Esophagus squamous epithelium (tissue), 5 donors: ENCODE results near the gene WHRN. TPM values are rescaled to one million over a fixed set of nuclear protein-coding genes. Genes with fewer than 3 reads are reported as not detected.

Source experiments
- DNase-seq: peaks from one replicate; lab custom pipeline; 2025; lab: John Stamatoyannopoulos, UW
- H3K27ac ChIP-seq, 4 donors: fragments of 200-600 bp; sonication (generic); one replicate each; pipeline ENCODE4 v1.5.1; 2016 to 2019; ENCODE audit warnings: mild to moderate bottlenecking in 1 of 4
- H3K27me3 ChIP-seq, 4 donors: fragments of 200-600 bp; sonication (generic); 1 replicate in 3 of 4; 2 replicates in 1 of 4; pipeline versions ENCODE4 v1.5.1 to v1.6.0; 2017 to 2021; ENCODE audit warnings: antibody characterized with exemption in 1 of 4
- H3K36me3 ChIP-seq, 3 donors: fragments of 200-600 bp; sonication (generic); one replicate each; pipeline ENCODE4 v1.5.1; 2016 to 2019
- H3K4me1 ChIP-seq, 3 donors: fragments of 200-600 bp; sonication (generic); one replicate each; pipeline ENCODE4 v1.5.1; 2017 to 2019
- H3K4me3 ChIP-seq, 4 donors: fragments of 200-600 bp; sonication (generic); 1 replicate in 3 of 4; 2 replicates in 1 of 4; pipeline ENCODE4 v1.5.1; 2016 to 2019; ENCODE audit warnings: mild to moderate bottlenecking in 2 of 4, moderate library complexity in 1 of 4
- H3K9me3 ChIP-seq, 3 donors: fragments of 200-600 bp; sonication (generic); one replicate each; pipeline ENCODE4 v1.5.1; 2016 to 2019
- CTCF ChIP-seq, 6 experiments: fragments of 450-650 bp in 4 of 6; fragments of 200-600 bp in 2 of 6; sonication (generic) in 2 of 6; IDR thresholded peaks; one replicate each; pipeline ENCODE4 v1.5.1; 2016 to 2019; ENCODE audit warnings: antibody characterized with exemption in 6 of 6, mild to moderate bottlenecking in 4 of 6, moderate library complexity in 4 of 6
- POLR2A ChIP-seq, 4 donors: fragments of 450-650 bp; IDR thresholded peaks; one replicate each; pipeline ENCODE4 v1.6.1; 2017; ENCODE audit warnings: antibody characterized with exemption in 4 of 4, mild to moderate bottlenecking in 4 of 4, moderate library complexity in 3 of 4
- WGBS, 2 donors: methylation state at CpG; one replicate each; pipeline ENCODE4 v1.1.5; 2018; 5-methylcytosine and 5-hydroxymethylcytosine counted together
- intact Hi-C: fragments of 100-400 bp; cut with DNase I; formaldehyde crosslinking; loops from one replicate; pipeline ENCODE4 v1.15.0; 2022
- total RNA-seq, 4 donors: library from RNA; depleted of rRNA; stranded (reverse); fragments of >200 nt; gene quantifications; one replicate each; pipeline ENCODE4 v1.1.0, GENCODE V29; 2016
- donor health status: DM: yes; HTN: yes; CAD: no.

Gene WHRN
- total RNA-seq, 4 donors from 2014 or later, result 2.9 to 6.1 (median 3.4) TPM

GRCh38 chr9:114432323-114433067, 72.8 kb downstream of the WHRN start:
- WGBS, 2 donors, result 63 to 83% methylated on average over 4 to 6 of the region's 6 CpGs
- no peaks in the 10 kb centered on the region for H3K9me3 ChIP-seq
- no peaks in the 10 kb centered on the region for H3K27me3 ChIP-seq
- no peak overlapping the region for H3K4me3 ChIP-seq
- H3K4me1 ChIP-seq, result no peaks in the 10 kb centered on the region
- intact Hi-C loops, result no loop called here
- H3K27ac ChIP-seq, result no peak overlapping the region
- TF ChIP-seq CTCF (IDR thresholded peaks at IDR 0.05) (no peak), POLR2A (IDR thresholded peaks at IDR 0.05) (no peak)
- no peak for DNase-seq
- no peaks in the 10 kb centered on the region for H3K36me3 ChIP-seq

GRCh38 chr9:114431770-114432169, 73.5 kb downstream of the WHRN start:
- Histone ChIP-seq H3K27ac (no peak overlapping the region), H3K27me3 (no peaks in the 10 kb centered on the region), H3K36me3 (no peaks in the 10 kb centered on the region), H3K4me1 (no peaks in the 10 kb centered on the region), H3K9me3 (no peaks in the 10 kb centered on the region), H3K4me3 (no peak overlapping the region)
- 83 to 89% methylated on average over 3 to 6 of the region's 6 CpGs for WGBS, 2 donors
- no peak for TF ChIP-seq POLR2A (IDR thresholded peaks at IDR 0.05)
- TF ChIP-seq CTCF (IDR thresholded peaks at IDR 0.05), result no peak
- no peak for DNase-seq
- intact Hi-C loops, result no loop called here

- Histone ChIP-seq H3K9me3 (no peaks in the 10 kb centered on the region), H3K4me1 (no peaks in the 10 kb centered on the region), H3K36me3 (no peaks in the 10 kb centered on the region), H3K27me3 (no peaks in the 10 kb centered on the region), H3K4me3 (no peak overlapping the region), H3K27ac (no peak overlapping the region)
- DNase-seq, result no peak
- 93% methylated on average over 4 of the region's 4 CpGs; no CpG with 5 or more reads in 1 of the 2 donors for WGBS, 2 donors
- TF ChIP-seq POLR2A (IDR thresholded peaks at IDR 0.05) (no peak), CTCF (IDR thresholded peaks at IDR 0.05) (no peak)
- intact Hi-C loops, result no loop called here
These were observed 74.3 kb downstream of the WHRN start for GRCh38 chr9:114431003-114431402.

- no peak for TF ChIP-seq POLR2A (IDR thresholded peaks at IDR 0.05)
- TF ChIP-seq CTCF (IDR thresholded peaks at IDR 0.05), result no peak
- H3K4me1 ChIP-seq, result no peaks in the 10 kb centered on the region
- H3K4me3 ChIP-seq, result no peak overlapping the region
- no peaks in the 10 kb centered on the region for H3K9me3 ChIP-seq
- WGBS, 2 donors, result 73 to 76% methylated on average over 5 of the region's 5 CpGs
- no peak for DNase-seq
- no peaks in the 10 kb centered on the region for H3K27me3 ChIP-seq
- no peak overlapping the region for H3K27ac ChIP-seq
- H3K36me3 ChIP-seq, result no peaks in the 10 kb centered on the region
- intact Hi-C loops, result no loop called here
These were observed 74.8 kb downstream of the WHRN start for GRCh38 chr9:114430457-114430856.

GRCh38 chr9:114429488-114429887, 75.8 kb downstream of the WHRN start:
- WGBS, 2 donors, result 86 to 89% methylated on average over 6 of the region's 6 CpGs
- no peak for DNase-seq
- Histone ChIP-seq H3K27ac (no peak overlapping the region), H3K9me3 (no peaks in the 10 kb centered on the region), H3K27me3 (no peaks in the 10 kb centered on the region), H3K4me1 (no peaks in the 10 kb centered on the region), H3K36me3 (no peaks in the 10 kb centered on the region), H3K4me3 (no peak overlapping the region)
- intact Hi-C loops, result no loop called here
- TF ChIP-seq CTCF (IDR thresholded peaks at IDR 0.05) (no peak), POLR2A (IDR thresholded peaks at IDR 0.05) (no peak)
